MM.1S (cell line): ENCODE data around the gene LXN.

Source experiments
- DNase-seq: peaks from one replicate; pipeline ENCODE4 v3.0.0-alpha.2; 2015
- H2AFZ ChIP-seq: fragments of 300-600 bp; sonication (generic); 2 replicates; pipeline ENCODE4 v1.6.0; 2016; ENCODE audit warnings: antibody characterized with exemption, low read length
- H3F3A ChIP-seq: fragments of 300-600 bp; sonication (generic); 2 replicates; pipeline ENCODE4 v1.6.1; 2016; ENCODE audit warnings: mild to moderate bottlenecking, antibody characterized with exemption, low read length, moderate library complexity, mixed read lengths; ENCODE audit not compliant: insufficient read depth
- H3K27ac ChIP-seq: fragments of 300-600 bp; sonication (generic); 2 replicates; pipeline ENCODE4 v1.5.1; 2016; ENCODE audit warnings: mild to moderate bottlenecking, low read length
- H3K27me3 ChIP-seq: fragments of 300-600 bp; sonication (generic); replicated peaks from 2 replicates; pipeline ENCODE4 v1.6.0; 2016; ENCODE audit warnings: low read length; ENCODE audit not compliant: insufficient read depth
- H3K36me3 ChIP-seq: fragments of 300-600 bp; sonication (generic); replicated peaks from 2 replicates; pipeline ENCODE4 v1.6.1; 2016; ENCODE audit warnings: mild to moderate bottlenecking, low read length, mixed read lengths; ENCODE audit not compliant: insufficient read depth
- H3K4me1 ChIP-seq: fragments of 300-600 bp; sonication (generic); 2 replicates; pipeline ENCODE4 v1.6.1; 2016; ENCODE audit warnings: low read length, mixed read lengths
- H3K4me2 ChIP-seq: fragments of 300-600 bp; sonication (generic); 2 replicates; pipeline ENCODE4 v1.6.0; 2016; ENCODE audit warnings: low read depth, low read length
- H3K4me3 ChIP-seq: fragments of 300-600 bp; sonication (generic); 2 replicates; pipeline ENCODE4 v1.5.1; 2016; ENCODE audit warnings: low read length, mixed read lengths
- H3K79me2 ChIP-seq: fragments of 300-600 bp; sonication (generic); 2 replicates; pipeline ENCODE4 v1.6.1; 2016; ENCODE audit warnings: mixed run types, low read length, mixed read lengths
- H3K9ac ChIP-seq: fragments of 300-600 bp; sonication (generic); 2 replicates; pipeline ENCODE4 v1.6.1; 2016; ENCODE audit warnings: low read length, mixed read lengths
- H3K9me2 ChIP-seq: fragments of 300-600 bp; sonication (generic); replicated peaks from 2 replicates; pipeline ENCODE4 v1.6.1; 2016; ENCODE audit warnings: mild to moderate bottlenecking, low read length, mixed read lengths; ENCODE audit not compliant: insufficient read depth
- H3K9me3 ChIP-seq: fragments of 300-600 bp; sonication (generic); replicated peaks from 2 replicates; pipeline ENCODE4 v1.6.1; 2016; ENCODE audit warnings: mild to moderate bottlenecking, low read length, mixed read lengths; ENCODE audit not compliant: insufficient read depth
- H4K20me1 ChIP-seq: fragments of 300-600 bp; sonication (generic); 2 replicates; pipeline ENCODE4 v1.6.1; 2016; ENCODE audit warnings: mild to moderate bottlenecking, low read length, moderate library complexity, mixed read lengths; ENCODE audit not compliant: insufficient read depth
- CTCF ChIP-seq: fragments of 300-600 bp; sonication (generic); IDR thresholded peaks from 2 replicates; pipeline ENCODE4 v1.5.1; 2016; ENCODE audit warnings: antibody characterized with exemption, low read length, mixed read lengths
- EZH2 ChIP-seq: fragments of 300-600 bp; sonication (generic); optimal IDR thresholded peaks from 2 replicates; pipeline ENCODE3; 2017; ENCODE audit warnings: low read depth, mild to moderate bottlenecking, antibody characterized with exemption, low read length, mixed read lengths
- EZH2phosphoT487 ChIP-seq: fragments of 300-600 bp; sonication (generic); IDR thresholded peaks from 2 replicates; pipeline ENCODE4 v1.6.1; 2018; ENCODE audit warnings: antibody characterized with exemption, low read length

LXN gene

DNA sequence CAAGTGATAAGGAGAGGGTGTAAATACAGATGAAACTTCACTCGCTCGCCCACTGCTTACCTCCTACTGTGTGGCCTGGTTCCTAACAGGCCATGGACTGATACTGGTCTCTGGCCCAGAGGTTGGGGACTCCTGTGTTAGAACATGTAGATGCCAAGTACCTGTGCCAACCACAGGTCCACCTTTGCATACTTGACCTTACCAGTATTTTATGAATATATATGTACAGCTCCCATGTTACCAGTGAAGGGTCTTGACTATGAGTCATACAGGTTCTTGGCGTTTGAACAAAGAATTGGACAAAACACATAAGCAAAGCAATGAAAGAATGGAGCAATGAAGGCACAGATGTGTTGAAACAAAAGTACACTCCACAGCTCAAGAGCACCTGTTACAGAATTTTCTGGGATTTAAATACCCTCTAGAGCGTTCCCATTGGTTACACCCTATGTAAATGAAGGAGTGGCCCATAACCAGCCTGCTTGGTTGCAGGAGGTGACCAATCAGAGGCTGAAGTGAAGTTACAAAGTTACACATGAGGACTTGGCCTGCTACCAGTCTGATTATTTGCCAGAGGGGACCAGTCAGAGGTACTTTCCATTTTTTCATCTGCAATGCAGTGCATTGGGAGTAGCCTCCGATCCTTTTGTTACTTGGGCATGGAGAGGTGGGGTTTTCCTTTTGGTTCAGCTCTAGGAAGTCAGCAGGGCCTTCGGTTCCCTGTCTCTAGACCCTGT is 29.8 kb downstream of the LXN start:
- TF ChIP-seq EZH2phosphoT487 (no peak), EZH2 (no peak), CTCF (no peak)
- H3K4me2 ChIP-seq: no peak overlapping the region

GRCh38 chr3:158642005-158642404 is 30.4 kb downstream of the LXN start:
- Histone ChIP-seq H3K36me3 (no peaks in the 10 kb centered on the region; the same call in 1 of the 2 replicates), H3K9me2 (no peaks in the 10 kb centered on the region), H2AFZ (no peak overlapping the region), H4K20me1 (no peaks in the 10 kb centered on the region), H3F3A (no peaks in the 10 kb centered on the region), H3K79me2 (peaks cover 27% of the 10 kb centered on the region), H3K4me2 (no peak overlapping the region), H3K4me1 (peaks cover 13% of the 10 kb centered on the region), H3K27ac (no peak overlapping the region), H3K4me3 (no peak overlapping the region), H3K27me3 (no peaks in the 10 kb centered on the region), H3K9ac (no peak overlapping the region), H3K9me3 (no peaks in the 10 kb centered on the region)
- DNase-seq: no peak
- TF ChIP-seq EZH2: no peak
- no peak for TF ChIP-seq EZH2phosphoT487
- no peak for TF ChIP-seq CTCF

More for the DNA sequence above, 29.8 kb downstream of the LXN start:
- Histone ChIP-seq H3K9ac (no peak overlapping the region), H3K36me3 (peaks cover 1% of the 10 kb centered on the region; the same call in 1 of the 2 replicates), H3K9me2 (no peaks in the 10 kb centered on the region), H2AFZ (peak overlapping the region; percentile 33; the same call in 1 of the 2 replicates), H3K4me3 (no peak overlapping the region), H3K79me2 (peaks cover 33% of the 10 kb centered on the region), H3K4me1 (peaks cover 13% of the 10 kb centered on the region), H3K9me3 (no peaks in the 10 kb centered on the region), H3F3A (no peaks in the 10 kb centered on the region), H3K27me3 (no peaks in the 10 kb centered on the region), H3K27ac (no peak overlapping the region), H4K20me1 (no peaks in the 10 kb centered on the region)
- DNase-seq: no peak

DNA sequence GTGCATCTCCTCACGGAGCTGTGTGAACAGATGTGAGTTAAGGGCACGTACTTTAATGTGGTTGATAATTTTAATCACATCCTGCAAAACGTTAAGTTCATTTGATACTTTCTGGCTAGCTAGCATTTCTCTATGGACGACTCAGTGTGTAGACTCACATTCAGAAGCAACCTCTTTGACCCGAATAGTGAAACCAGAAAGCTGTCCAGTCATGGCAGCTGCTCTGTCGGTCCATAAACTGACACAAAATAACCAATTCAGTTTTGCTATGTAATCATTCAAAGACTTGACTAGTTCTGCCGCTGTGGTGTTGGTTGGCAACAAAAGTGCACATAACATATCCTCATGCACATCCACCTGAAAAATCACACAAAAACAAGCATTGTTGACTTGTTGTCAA is 31.8 kb downstream of the LXN start:
- H4K20me1 ChIP-seq: no peaks in the 10 kb centered on the region
- peak overlapping the region; percentile 31; the same call in 1 of the 2 replicates for H3K4me2 ChIP-seq
- H3K27ac ChIP-seq: no peak overlapping the region
- H3K4me3 ChIP-seq: peak overlapping the region; percentile 20
- no peaks in the 10 kb centered on the region for H3K9me3 ChIP-seq
- peaks cover 13% of the 10 kb centered on the region for H3K79me2 ChIP-seq
- no peaks in the 10 kb centered on the region for H3K9me2 ChIP-seq
- H3K4me1 ChIP-seq: peaks cover 8% of the 10 kb centered on the region; the same call in 1 of the 2 replicates
- TF ChIP-seq EZH2 (no peak), EZH2phosphoT487 (no peak), CTCF (no peak)
- no peaks in the 10 kb centered on the region for H3K36me3 ChIP-seq
- H2AFZ ChIP-seq: peak overlapping the region; percentile 30
- H3F3A ChIP-seq: no peaks in the 10 kb centered on the region
- H3K9ac ChIP-seq: no peak overlapping the region
- DNase-seq: peak; percentile 62
- H3K27me3 ChIP-seq: no peaks in the 10 kb centered on the region
